ENCODE measurements around the gene MDK.

DNA sequence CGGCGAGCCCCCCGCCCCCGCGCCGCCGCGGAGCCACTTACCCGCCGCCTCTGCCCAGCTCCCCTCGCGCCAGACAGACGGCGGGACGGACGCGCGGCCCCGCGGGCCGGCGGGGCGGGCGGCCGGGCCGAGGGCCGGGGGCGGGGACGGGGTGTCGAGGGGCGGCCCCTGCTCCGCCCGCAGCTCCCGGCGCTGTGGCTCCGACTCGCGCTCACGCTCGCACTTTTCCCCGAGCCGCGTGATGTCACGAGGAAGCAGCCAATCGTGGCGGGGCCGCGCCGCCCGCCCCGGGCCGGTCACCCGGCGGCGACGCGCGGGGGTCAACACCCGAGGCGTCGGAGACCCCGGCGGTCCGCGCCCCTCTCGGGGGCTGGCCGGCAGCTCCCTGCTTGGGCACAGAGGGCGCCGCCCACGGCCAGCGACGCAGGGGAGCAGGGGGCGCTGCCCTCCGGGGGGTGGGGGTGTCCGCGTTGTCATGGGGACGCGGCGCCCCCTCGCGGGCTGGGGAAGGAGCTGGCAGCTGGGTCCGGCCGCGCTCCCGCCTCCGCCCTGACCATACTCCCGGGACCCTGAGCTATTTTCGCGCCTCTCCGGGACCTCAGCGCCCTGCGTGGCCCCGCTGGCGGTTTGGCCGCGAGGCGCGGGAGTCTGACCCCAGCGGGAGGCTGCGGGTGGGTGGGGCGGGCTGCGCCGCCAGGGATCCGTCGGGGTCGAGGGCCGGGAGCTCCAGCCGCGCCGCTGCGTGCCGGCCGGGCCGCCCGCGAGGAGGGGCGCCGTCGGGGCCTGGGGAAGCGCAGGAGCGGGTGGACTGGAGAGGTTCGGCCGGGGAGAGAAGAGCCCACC is 10.3 kb downstream of the MDK start, which contains the start of gene CHRM4:
- TF ChIP-seq, protein P1, sequence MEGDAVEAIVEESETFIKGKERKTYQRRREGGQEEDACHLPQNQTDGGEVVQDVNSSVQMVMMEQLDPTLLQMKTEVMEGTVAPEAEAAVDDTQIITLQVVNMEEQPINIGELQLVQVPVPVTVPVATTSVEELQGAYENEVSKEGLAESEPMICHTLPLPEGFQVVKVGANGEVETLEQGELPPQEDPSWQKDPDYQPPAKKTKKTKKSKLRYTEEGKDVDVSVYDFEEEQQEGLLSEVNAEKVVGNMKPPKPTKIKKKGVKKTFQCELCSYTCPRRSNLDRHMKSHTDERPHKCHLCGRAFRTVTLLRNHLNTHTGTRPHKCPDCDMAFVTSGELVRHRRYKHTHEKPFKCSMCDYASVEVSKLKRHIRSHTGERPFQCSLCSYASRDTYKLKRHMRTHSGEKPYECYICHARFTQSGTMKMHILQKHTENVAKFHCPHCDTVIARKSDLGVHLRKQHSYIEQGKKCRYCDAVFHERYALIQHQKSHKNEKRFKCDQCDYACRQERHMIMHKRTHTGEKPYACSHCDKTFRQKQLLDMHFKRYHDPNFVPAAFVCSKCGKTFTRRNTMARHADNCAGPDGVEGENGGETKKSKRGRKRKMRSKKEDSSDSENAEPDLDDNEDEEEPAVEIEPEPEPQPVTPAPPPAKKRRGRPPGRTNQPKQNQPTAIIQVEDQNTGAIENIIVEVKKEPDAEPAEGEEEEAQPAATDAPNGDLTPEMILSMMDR (IDR thresholded peaks at IDR 0.05; ENCODE audit: poor library complexity, severe bottlenecking): peak; percentile 75
- no peak for TF ChIP-seq EZH2 (IDR thresholded peaks at IDR 0.05; ENCODE audit: borderline replicate concordance, insufficient read depth, low read length, poor library complexity, severe bottlenecking)
- peak; percentile 46 for TF ChIP-seq SMC3 (conservative IDR thresholded peaks at IDR 0.05; ENCODE audit: poor library complexity)
- TF ChIP-seq EP300 (conservative IDR thresholded peaks at IDR 0.05; ENCODE audit: poor library complexity, severe bottlenecking): peak; percentile 69
- peak; percentile 53 for TF ChIP-seq RAD21 (conservative IDR thresholded peaks at IDR 0.05)
- TF ChIP-seq TAF1 (IDR thresholded peaks at IDR 0.05; ENCODE audit: low read depth): no peak
- TF ChIP-seq, protein P2, sequence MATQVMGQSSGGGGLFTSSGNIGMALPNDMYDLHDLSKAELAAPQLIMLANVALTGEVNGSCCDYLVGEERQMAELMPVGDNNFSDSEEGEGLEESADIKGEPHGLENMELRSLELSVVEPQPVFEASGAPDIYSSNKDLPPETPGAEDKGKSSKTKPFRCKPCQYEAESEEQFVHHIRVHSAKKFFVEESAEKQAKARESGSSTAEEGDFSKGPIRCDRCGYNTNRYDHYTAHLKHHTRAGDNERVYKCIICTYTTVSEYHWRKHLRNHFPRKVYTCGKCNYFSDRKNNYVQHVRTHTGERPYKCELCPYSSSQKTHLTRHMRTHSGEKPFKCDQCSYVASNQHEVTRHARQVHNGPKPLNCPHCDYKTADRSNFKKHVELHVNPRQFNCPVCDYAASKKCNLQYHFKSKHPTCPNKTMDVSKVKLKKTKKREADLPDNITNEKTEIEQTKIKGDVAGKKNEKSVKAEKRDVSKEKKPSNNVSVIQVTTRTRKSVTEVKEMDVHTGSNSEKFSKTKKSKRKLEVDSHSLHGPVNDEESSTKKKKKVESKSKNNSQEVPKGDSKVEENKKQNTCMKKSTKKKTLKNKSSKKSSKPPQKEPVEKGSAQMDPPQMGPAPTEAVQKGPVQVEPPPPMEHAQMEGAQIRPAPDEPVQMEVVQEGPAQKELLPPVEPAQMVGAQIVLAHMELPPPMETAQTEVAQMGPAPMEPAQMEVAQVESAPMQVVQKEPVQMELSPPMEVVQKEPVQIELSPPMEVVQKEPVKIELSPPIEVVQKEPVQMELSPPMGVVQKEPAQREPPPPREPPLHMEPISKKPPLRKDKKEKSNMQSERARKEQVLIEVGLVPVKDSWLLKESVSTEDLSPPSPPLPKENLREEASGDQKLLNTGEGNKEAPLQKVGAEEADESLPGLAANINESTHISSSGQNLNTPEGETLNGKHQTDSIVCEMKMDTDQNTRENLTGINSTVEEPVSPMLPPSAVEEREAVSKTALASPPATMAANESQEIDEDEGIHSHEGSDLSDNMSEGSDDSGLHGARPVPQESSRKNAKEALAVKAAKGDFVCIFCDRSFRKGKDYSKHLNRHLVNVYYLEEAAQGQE (IDR thresholded peaks at IDR 0.05; ENCODE audit: borderline replicate concordance): peak; percentile 22
- TF ChIP-seq POLR2AphosphoS5 (IDR thresholded peaks at IDR 0.05): peak; percentile 50
- peak; percentile 55 for TF ChIP-seq MXI1 (conservative IDR thresholded peaks at IDR 0.05; ENCODE audit: poor library complexity, severe bottlenecking)
